OCI-LY1 (cell line): Measurements from ENCODE around the gene CATSPER4.

Experiments used
- H2AFZ ChIP-seq: fragments of 200-600 bp; sonication (generic), shearing (Covaris generic); 2 replicates; pipeline ENCODE4 v1.6.0; 2014; ENCODE audit warnings: antibody characterized with exemption, mild to moderate bottlenecking, low read length
- H3F3A ChIP-seq: fragments of 200-600 bp; sonication (generic), shearing (Covaris generic); 2 replicates; pipeline ENCODE4 v1.6.0; 2014; ENCODE audit warnings: mild to moderate bottlenecking, antibody characterized with exemption, low read length, moderate library complexity; ENCODE audit not compliant: insufficient read depth
- H3K27ac ChIP-seq: fragments of 200-600 bp; sonication (generic); 2 replicates; pipeline ENCODE4 v1.5.1; 2014; ENCODE audit warnings: low read length, mixed run types, mild to moderate bottlenecking, low read depth; ENCODE audit not compliant: poor library complexity, severe bottlenecking
- H3K27me3 ChIP-seq: fragments of 200-600 bp; sonication (generic); 2 replicates; pipeline ENCODE4 v1.6.0; 2014; ENCODE audit warnings: antibody characterized with exemption, mild to moderate bottlenecking, low read length, moderate library complexity; ENCODE audit not compliant: insufficient read depth
- H3K36me3 ChIP-seq: fragments of 200-600 bp; sonication (generic); 2 replicates; pipeline ENCODE4 v1.6.1; 2014; ENCODE audit warnings: mild to moderate bottlenecking, antibody characterized with exemption, low read length, moderate library complexity, mixed read lengths; ENCODE audit not compliant: insufficient read depth
- H3K4me1 ChIP-seq: fragments of 200-600 bp; sonication (generic); 2 replicates; pipeline ENCODE4 v1.5.1; 2014; ENCODE audit warnings: mild to moderate bottlenecking, low read length, moderate library complexity; ENCODE audit not compliant: insufficient read depth, severe bottlenecking
- H3K4me2 ChIP-seq: fragments of 200-600 bp; sonication (generic), shearing (Covaris generic); 2 replicates; pipeline ENCODE4 v1.6.1; 2014; ENCODE audit warnings: low read length
- H3K4me3 ChIP-seq: fragments of 200-600 bp; sonication (generic); 2 replicates; pipeline ENCODE4 v1.5.1; 2014; ENCODE audit warnings: low read length, low read depth, mild to moderate bottlenecking, mixed read lengths; ENCODE audit not compliant: poor library complexity, severe bottlenecking
- H3K79me2 ChIP-seq: fragments of 200-600 bp; shearing (Covaris generic); 2 replicates; pipeline ENCODE4 v1.6.1; 2016; ENCODE audit warnings: mixed run types, low read length, mixed read lengths; ENCODE audit not compliant: insufficient read depth
- H3K9ac ChIP-seq: fragments of 200-600 bp; sonication (generic), shearing (Covaris generic); 2 replicates; pipeline ENCODE4 v1.6.1; 2014; ENCODE audit warnings: mild to moderate bottlenecking, low read length, mixed read lengths
- H3K9me2 ChIP-seq: fragments of 200-600 bp; sonication (generic), shearing (Covaris generic); 2 replicates; pipeline ENCODE4 v1.6.1; 2014; ENCODE audit warnings: low read depth, mild to moderate bottlenecking, low read length, mixed read lengths
- H3K9me3 ChIP-seq: fragments of 200-600 bp; shearing (Covaris generic); 2 replicates; pipeline ENCODE4 v1.6.1; 2014; ENCODE audit warnings: low read length, mixed read lengths
- H4K20me1 ChIP-seq: fragments of 200-600 bp; sonication (generic), shearing (Covaris generic); 2 replicates; pipeline ENCODE4 v1.6.0; 2016; ENCODE audit warnings: mild to moderate bottlenecking, low read length; ENCODE audit not compliant: insufficient read depth
- CTCF ChIP-seq: fragments of 200-600 bp; sonication (generic), shearing (Covaris generic); IDR thresholded peaks from 2 replicates; pipeline ENCODE4 v1.5.1; 2017; ENCODE audit warnings: mild to moderate bottlenecking, antibody characterized with exemption, low read length, moderate library complexity, mixed read lengths
- EZH2 ChIP-seq: fragments of 200-600 bp; sonication (generic), shearing (Covaris generic); IDR thresholded peaks from 2 replicates; pipeline ENCODE4 v1.8.0; 2017; ENCODE audit warnings: borderline replicate concordance, mixed run types, mild to moderate bottlenecking, antibody characterized with exemption, low read length, moderate library complexity, mixed read lengths

Gene CATSPER4

DNA sequence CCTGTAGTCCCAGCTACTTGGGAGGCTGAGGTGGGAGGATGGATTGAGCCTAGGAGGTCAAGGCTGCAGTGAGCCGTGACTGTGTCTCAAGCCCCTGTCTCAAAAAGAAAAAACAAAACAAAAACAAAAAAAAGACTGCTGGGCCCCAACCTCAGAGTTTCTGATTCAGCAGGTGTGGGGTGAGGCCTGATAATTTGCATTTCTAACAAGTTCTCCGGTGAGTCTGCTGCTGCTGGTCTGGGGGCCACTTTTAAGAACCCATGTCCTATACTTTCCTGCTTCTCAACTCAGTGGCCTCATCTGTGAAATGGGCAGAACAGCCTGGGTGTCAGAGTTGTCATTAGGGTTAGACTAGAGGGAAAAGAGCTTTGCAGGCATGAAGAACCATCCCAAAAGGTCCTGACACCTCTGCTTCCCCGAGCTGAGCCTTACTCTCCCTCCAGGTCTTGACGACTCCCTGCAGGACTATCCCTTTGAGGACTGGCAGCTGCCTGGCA lies 10.3 kb upstream of the CATSPER4 start:
- Histone ChIP-seq H3K9me2 (no peaks in the 10 kb centered on the region), H3F3A (no peaks in the 10 kb centered on the region), H3K9me3 (no peaks in the 10 kb centered on the region), H3K4me2 (no peak overlapping the region), H3K9ac (no peak overlapping the region), H3K27me3 (no peaks in the 10 kb centered on the region), H3K36me3 (no peaks in the 10 kb centered on the region), H3K4me3 (no peak overlapping the region), H2AFZ (no peak overlapping the region), H3K27ac (no peak overlapping the region), H3K4me1 (peaks cover 6% of the 10 kb centered on the region), H3K79me2 (no peaks in the 10 kb centered on the region), H4K20me1 (no peaks in the 10 kb centered on the region)
- TF ChIP-seq CTCF (no peak), EZH2 (no peak)

DNA sequence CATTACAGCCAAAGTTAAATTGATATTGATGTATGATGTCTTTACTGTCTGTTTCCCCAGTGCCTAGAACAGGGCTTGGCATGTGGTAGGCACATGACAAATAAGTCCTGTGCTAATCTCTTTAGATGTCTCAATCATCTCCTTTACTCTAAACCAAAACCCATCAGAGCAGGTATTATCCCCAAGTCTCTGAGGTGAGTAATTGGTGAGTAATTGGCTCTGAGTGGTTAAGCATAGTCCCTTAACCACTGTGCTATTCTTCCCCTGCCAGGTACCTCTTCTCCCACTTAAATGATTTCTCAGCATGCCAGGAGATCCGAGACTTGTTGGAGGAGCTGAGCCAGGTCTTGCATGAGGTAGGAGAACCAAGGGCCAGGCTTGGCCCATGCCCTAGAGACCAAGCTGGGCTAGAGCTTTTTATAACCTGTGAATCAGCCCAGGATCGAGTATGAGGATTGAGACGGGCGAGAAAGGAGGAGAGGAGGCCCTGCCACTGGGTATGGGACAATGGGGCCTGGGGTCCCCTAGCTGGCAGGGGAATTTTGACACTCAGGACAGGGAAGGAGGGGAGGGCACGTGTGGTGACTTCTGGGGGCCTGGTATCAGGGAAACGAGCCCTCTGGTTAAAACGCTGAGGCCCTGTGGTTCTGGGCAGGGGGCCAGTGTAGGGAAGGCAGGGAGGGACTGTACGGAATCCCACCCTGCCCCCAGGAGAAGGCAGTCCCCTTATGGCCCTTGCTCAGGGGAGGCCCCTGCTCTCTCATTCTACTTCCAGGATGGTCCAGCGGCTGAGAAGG lies 8.6 kb upstream of the CATSPER4 start:
- Histone ChIP-seq H3K9me2 (no peaks in the 10 kb centered on the region), H3K9ac (no peak overlapping the region)
- no peak for TF ChIP-seq CTCF
- no peak for TF ChIP-seq EZH2

GRCh38 chr1:26182383-26182696 lies 8.1 kb upstream of the CATSPER4 start:
- Histone ChIP-seq H3K36me3 (no peaks in the 10 kb centered on the region), H3K27me3 (0 out of 2 replicates have a peak, but pooled peaks cover 5% of the 10 kb centered on the region), H3K79me2 (no peaks in the 10 kb centered on the region), H4K20me1 (no peaks in the 10 kb centered on the region), H3K4me3 (no peak overlapping the region), H3K9ac (no peak overlapping the region), H3K4me1 (peaks cover 6% of the 10 kb centered on the region), H3K27ac (no peak overlapping the region), H3K4me2 (no peak overlapping the region), H3K9me2 (no peaks in the 10 kb centered on the region), H3F3A (no peaks in the 10 kb centered on the region), H3K9me3 (no peaks in the 10 kb centered on the region), H2AFZ (no peak overlapping the region)
- no peak for TF ChIP-seq CTCF
- no peak for TF ChIP-seq EZH2

More for the DNA sequence above, 8.6 kb upstream of the CATSPER4 start:
- Histone ChIP-seq H3K79me2 (no peaks in the 10 kb centered on the region), H4K20me1 (no peaks in the 10 kb centered on the region), H3K27me3 (0 out of 2 replicates have a peak, but pooled peaks cover 3% of the 10 kb centered on the region), H3K4me2 (no peak overlapping the region), H3K9me3 (no peaks in the 10 kb centered on the region), H2AFZ (no peak overlapping the region), H3K36me3 (no peaks in the 10 kb centered on the region), H3K4me3 (no peak overlapping the region), H3K27ac (no peak overlapping the region), H3F3A (no peaks in the 10 kb centered on the region), H3K4me1 (peaks cover 6% of the 10 kb centered on the region)
